HG03342 (cell line): Measurements from ENCODE around the gene SIAH2.

Experiments used
- ATAC-seq: cut with Tn5 transposase; IDR thresholded peaks from one replicate; pipeline ENCODE4 v1.9.1; 2021; ENCODE audit warnings: mild to moderate bottlenecking, moderate library complexity; ENCODE audit not compliant: unreplicated experiment

SIAH2 gene

GRCh38 chr3:150775001-150775599 is 12.1 kb upstream of the SIAH2 start:
- ATAC-seq, result no peak

- no peak for ATAC-seq
Observed at GRCh38 chr3:150773616-150774192, 10.7 kb upstream of the SIAH2 start.

DNA sequence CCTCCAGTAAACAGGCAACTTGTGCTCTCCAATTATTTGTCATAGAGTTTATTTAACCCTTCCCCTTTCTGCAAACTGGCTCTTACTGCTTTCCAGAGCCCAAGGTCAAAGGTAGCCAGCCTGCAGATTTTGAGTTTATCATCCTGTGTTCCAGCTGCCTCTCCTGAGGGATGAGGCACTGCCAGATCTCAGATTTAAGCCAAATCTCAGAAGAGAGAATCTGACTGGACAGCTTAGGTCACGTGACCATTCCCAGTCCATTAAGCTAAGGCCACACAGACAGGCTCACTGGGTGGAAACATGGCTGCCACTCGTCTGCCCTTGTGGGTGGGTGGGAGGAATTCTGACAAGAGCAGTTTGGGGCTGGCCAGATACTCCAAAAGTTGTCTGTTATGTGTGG is 8.6 kb upstream of the SIAH2 start:
- ATAC-seq, result no peak

DNA sequence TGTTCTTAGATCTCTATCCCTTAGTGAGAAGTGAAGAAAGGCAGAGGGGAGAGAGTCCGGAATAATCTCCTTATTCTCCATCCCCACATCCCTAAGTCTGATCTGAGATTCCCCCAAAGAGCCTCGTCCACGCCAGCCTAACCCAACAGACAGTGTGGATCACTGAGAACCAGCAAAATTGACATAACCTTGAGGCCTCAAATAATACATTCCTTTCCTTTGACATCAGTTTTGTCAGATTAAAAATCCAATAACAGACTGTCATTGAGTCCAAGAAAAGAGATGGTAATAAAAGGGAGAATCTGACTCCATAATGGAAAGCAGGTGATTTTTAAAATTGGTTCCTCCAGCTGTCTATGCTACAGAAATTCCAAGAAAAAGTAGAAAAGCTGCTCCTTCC is 7.7 kb upstream of the SIAH2 start:
- ATAC-seq, result no peak

- no peak for ATAC-seq
Observed at GRCh38 chr3:150766742-150767141, 3.8 kb upstream of the SIAH2 start.

DNA sequence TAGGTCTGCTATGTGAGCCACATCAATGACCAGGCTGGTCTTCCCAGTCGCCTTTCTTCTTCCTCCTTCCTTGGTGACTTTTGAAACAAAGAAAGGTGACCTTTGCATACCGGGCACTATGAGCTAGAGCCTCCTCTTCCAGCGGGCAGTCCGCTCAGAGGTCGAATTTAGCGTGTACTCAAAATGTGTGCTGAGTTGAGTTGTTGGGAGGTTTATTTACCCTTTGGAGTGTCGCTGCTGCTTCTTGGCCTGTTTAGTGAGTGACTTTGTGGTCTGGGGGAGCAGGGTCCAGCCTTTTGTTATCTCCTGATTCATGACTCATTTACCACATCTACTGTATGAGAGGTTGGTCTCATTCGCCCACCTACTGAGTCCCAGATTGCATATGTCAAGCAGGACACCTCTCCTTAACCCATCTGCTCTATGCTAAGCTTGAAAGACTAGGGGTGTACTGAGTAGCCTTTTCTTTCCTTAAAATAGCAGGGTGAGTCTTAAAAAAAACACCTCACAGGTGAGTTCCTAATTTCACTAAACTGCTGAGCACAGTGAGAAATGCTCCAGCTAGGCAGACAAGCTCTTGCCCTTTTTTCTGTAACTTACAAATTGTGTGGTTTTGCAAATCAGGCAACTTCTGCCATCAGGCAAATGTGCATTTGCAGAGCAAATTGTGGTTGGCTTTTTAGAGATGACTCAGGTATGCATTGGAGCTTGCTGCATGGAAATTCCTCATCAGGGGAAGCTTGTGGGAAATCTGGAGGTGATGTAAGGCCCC is 3.2 kb upstream of the SIAH2 start:
- ATAC-seq, result peak; percentile 15

GRCh38 chr3:150764967-150765366 is 2.0 kb upstream of the SIAH2 start:
- no peak for ATAC-seq

- no peak for ATAC-seq
Observed at GRCh38 chr3:150764566-150764965, 1.6 kb upstream of the SIAH2 start.

DNA sequence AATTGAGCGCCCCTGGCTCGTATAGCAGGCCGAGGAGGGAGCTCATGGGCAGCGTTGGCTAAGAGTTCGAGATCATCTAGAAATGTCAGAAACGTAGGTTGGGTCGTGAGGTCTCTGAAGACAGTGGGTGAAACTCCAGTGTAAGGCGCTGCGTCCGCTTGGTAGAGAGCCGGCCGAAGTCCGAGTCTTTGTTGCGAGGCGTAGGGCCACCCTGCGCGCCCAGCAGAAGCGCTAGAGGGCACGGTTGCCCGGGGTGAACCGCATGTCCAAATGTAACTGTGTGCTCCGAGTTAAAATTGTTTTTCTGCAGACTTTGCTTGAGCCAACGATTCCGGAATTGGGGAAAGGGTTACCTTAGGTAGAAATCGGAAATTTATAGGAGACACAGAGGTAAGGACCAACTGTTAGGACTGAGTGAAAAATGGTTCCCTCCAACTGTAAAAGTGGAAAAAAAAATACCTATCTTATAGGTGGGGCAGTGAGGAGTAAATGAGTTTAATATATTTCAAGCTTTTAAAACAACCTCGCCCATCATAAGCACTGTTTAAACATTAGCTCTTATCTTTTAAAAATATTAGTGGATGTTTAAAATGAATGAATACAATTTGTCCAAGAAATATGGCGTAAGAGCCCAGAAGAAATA is 993 bp upstream of the SIAH2 start:
- ATAC-seq, result peak; percentile 8

DNA sequence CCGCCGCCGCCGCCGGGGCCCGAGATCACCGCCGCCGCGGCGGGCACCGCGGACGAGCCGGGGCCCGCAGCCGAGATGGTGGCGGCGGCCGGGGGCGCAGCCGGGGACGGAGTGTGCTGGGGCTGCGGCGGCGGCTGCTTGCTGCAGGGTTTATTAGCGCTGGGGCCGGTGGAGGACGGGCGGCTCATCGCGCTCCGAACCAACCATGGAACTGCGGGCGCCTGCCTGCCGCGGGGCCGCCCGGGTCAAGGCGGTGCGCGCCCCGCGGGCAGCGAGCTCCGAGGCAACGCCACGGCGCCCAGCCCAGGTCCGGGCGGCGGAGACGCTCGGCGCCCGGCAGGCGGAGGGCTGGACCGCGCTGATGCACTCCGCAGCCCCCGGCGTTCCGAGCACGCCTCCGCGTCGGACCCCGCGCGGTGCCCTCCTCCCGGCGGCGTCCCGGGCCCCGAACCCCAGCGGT is 277 bp downstream of the SIAH2 start:
- no peak for ATAC-seq

DNA sequence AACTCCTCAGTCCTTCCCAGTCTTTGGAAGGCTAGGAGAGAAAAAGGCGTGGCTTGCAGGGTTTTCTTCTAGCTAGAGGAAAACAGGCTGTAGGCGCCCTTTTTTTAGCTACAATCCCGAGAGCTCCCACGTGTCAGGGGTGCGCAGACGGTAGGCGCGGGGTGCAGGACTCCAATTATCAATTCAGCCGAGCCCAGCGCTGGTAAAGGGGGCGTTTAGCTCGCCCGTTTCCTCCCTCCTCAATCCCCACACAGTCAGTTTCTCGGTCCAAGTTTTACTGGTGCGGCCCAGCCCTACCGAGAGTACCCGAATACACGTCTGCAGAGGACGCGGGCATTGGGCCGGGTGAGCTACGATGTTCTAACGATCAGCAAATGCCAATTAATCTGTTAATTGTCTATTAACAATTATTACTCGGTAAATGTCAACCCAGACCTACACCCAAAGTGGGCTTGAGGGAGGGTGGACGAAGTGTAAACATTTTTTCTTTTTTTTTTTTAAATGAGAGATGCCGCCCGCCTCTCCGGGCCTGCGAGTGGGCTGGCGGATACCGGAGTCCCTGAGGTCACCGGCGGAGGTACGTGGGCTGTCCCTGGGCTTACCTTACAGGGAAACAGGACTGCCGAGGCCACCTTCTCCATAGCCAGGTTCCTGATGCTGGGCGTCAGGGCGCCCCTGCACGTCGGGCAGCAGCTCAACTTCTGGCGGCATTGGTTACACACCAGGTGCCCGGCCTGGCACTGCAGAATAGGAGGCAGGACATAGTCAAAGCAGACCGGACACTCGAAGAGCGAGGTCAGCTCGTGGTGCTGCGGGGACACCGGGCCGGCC is 923 bp downstream of the SIAH2 start:
- ATAC-seq, result no peak

DNA sequence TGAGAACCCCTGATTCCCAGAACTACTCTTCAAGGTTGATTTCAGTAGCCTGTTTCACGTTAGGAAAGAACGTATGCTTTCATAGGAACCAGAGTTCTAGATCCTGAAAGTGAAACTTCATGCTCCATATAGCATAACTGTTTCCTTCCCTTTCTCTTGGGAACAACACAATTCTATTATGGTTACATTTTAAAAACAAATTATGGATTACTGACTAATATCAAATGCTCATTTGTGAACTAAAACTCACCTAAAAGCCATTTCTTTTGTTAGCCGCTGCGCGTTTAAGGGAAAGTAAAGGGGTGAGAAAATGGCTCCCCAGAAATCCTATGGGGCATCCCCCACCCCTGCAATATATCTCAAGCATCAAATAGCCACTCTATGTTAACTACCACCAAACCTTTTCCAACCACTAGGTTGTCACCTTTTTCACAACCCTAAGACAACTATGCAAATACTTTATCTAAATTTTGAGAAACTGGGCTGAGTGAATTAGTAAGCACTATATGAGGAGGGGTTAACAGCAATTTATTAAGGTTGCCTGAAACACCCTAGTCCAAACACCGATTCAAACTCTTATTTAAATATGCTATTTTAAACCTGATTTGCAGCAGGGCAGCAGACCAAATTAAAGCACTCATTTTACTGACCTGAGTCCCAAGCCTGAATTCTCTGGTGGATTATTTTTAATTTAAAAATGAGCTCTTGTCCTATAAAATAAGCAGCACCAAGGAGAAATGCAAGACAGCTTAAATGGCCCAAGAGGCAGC is 2.4 kb downstream of the SIAH2 start:
- ATAC-seq, result peak; percentile 27

- ATAC-seq, result no peak
Observed at GRCh38 chr3:150759947-150760346, 3.0 kb downstream of the SIAH2 start.

- no peak for ATAC-seq
Observed at GRCh38 chr3:150759319-150759718, 3.6 kb downstream of the SIAH2 start.

DNA sequence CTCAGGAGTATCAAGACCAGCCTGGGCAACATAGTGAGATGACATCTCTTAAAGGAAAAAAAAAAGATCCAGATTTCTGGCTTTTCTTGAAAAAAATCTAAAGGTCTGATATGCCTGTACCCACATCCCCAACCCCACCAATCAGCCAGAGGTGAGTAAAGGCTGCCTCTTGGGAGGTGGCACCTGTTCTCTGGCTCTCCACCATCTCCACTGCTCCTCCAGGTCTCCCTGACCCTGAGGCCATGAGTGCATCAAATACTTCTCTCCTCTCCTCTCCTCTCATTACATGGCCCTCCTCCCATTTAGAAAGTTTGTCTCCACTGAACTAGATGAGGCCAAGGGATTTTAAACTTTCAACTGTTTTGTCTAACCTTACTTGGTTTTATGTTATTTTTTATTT is 5.2 kb downstream of the SIAH2 start:
- no peak for ATAC-seq

- ATAC-seq, result no peak
Observed at GRCh38 chr3:150757364-150757763, 5.6 kb downstream of the SIAH2 start.

DNA sequence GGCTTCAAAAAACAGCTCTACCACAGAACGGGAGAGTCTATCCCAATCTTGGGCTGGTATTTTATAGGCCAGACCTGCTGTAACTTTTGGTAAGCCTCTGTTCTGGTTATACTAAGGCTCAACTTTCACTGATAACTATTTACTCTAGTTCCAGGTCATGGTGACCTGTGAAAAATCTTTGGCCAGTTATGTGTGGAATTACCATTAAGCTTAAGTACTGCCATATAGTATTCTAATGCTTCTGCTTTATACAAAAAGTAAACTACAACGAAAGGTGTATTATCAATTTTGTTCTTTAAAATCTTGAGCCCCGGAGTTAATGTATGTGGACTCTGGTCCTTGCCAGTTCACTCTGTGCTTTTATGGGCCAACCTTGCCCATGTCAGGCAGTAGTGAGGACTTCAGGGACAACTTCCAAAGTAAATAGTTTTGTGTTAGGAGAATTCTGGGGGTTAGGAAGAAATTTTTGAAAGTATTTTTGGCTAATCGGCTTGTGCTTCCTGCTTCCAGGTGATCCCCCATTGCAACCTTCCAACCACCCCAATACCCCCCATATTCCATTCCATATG is 6.4 kb downstream of the SIAH2 start:
- ATAC-seq, result no peak

GRCh38 chr3:150755902-150756301 is 7.1 kb downstream of the SIAH2 start:
- no peak for ATAC-seq

DNA sequence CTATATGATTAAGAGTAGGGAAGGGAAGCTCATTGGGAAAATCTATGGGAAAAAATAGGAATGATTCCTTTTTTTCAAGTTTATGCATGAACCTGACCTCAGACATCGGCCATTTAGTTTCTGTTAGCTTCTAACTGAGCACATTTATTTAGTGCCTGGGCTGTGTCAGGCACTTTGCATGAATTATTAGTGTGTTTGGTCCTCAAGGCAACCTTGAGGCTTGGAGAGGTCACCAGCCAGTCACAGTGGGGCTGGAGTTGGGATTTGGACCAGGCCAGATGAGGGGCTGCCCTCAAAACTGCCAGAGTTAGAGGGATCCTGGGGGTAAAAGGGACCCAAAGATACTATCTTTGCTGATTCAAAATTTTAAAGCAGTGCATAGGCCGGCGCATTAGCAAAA is 8.1 kb downstream of the SIAH2 start:
- ATAC-seq, result no peak

DNA sequence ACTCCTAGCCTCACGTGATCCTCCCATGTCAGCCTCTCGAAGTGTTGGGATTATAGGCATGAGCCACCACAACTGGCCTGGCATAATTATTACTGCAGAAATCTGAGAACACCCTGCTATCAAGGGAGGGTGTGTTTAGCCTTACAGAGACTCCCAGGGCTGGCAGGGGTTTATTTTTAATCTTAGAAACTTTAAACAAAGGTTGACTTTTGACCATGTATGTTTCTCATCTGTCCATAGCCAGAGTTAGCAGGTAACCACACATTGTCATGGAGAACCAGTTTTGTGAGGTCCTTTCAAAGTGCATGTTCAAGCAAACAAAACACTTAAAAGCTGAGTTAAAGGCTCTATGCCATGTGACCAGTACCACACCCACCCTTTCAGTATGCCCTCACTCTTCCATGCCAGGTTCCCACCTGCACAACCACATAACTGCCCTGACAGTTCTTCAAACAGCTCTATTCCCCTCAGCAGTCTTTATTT is 11.1 kb downstream of the SIAH2 start:
- ATAC-seq, result no peak
